GM12865 (cell line): Measurements from ENCODE around the gene ACER3.

Experiments used
- DNase-seq: peaks from one replicate; pipeline ENCODE4 v3.0.0; 2010; ENCODE audit warnings: low read depth
- H3K4me3 ChIP-seq: 2 replicates; pipeline ENCODE4 v1.5.1; 2011; ENCODE audit warnings: mild to moderate bottlenecking, low read depth, low read length, control low read depth
- CTCF ChIP-seq: IDR thresholded peaks from 2 replicates; pipeline ENCODE4 v1.5.1; 2011; ENCODE audit warnings: low read length, control low read depth, low read depth, inconsistent platforms; ENCODE audit not compliant: insufficient read depth; ENCODE audit errors: missing control alignments

The ACER3 gene

GRCh38 chr11:77068457-77069335 lies 208.0 kb downstream of the ACER3 start:
- H3K4me3 ChIP-seq = no peak overlapping the region
- TF ChIP-seq CTCF = no peak
- no peak for DNase-seq

DNA sequence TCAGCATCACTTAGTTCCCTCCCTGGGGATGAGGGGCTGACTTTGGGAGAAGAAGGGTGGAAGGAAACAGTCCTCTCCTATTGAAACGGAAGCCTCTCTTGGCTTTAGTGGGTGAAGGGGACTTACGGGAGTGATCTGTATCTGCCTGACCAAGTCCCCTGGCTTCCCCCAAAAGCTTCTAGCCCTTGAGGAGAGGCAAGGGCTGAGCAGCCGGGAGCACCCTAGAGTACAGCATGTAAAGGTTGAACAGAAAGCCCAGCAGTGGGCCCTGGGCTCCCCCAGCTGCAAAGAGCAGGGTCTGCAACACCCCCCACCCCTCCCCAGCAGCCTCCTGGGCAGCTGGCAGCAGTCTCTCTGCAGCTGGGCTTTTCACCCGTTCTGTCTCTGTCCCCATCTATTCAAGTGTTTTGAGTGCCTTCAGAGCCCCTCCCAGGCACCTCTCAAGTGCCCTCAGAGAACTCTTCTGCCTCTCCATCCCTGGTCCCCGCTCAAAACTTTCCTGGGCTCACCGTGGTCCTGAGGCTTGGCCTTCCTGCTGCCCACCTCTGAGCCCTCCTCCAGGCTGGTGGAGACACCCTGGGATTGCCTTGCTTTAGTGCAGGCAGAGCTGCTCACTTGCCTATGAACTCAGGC lies 208.7 kb downstream of the ACER3 start:
- no peak for TF ChIP-seq CTCF
- DNase-seq = no peak
- H3K4me3 ChIP-seq = no peak overlapping the region

- no peak for TF ChIP-seq CTCF
- no peak for DNase-seq
- H3K4me3 ChIP-seq = no peak overlapping the region
Observed at GRCh38 chr11:77069969-77070582, 209.4 kb downstream of the ACER3 start.

DNA sequence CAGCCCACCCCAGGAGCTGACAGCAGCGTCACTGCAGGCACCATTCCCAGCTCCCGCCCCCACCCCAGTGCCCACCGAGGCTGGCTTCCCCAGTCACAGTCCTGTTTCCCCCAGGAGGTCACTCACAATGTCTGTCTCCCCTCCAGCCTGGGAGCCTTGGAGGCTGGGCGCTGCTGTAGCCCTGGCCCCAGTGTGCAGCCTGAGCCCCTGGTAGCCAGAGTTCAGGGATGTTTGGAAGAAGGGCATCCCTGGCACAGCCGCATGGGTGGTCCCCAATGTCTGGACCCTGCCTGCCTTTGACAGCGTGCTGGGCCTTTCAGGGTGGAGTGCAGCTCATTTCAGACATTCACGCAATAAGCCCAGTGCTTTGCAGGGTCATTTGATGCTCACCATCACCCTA lies 210.4 kb downstream of the ACER3 start:
- no peak overlapping the region for H3K4me3 ChIP-seq
- DNase-seq = no peak
- no peak for TF ChIP-seq CTCF

DNA sequence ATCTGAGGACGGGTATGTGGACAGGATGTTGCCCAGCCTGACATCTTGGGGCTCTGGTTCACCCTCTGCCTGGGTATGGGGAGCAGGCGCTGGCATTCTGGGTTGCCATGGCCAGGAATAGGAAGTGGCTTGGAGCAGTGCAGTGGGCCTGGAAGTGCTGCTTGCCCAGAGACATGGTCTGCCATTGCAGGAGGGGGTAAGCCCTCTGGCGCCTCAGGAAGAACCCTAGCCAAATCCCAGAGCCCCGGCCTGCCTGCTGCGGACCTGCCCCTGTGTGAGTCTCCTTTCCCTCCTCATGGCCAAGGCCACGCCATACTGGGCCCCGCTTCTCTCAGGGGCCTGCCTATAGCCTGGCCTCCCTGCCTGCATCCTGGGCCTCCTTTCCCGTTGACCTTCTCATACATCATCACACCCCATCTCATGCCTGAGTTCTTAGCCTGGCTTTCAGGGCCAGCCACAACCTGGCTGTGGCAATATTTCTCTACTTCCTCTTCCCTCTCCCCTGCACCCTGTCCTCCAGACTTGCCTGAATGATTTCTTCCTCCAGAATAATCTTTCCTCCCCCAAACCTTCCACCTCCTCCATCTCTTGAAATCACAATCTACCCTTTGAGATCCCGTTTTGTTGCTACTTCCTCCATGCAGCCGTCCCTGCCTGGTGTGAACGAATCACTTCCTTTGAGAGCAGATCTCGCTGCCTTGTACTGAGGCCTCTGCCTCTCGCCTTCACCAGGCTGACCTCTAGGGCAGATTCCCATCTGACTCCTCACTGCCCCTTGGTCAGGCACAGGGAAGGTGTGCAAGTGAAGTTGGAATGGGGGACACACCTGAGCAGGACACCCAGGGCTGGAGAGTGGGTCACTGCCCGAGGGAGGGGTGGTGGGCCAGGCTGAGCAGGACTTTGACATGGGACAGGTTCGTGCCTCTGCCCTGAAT lies 211.2 kb downstream of the ACER3 start:
- no peak for DNase-seq
- no peak overlapping the region for H3K4me3 ChIP-seq
- TF ChIP-seq CTCF = no peak

- H3K4me3 ChIP-seq = no peak overlapping the region
Observed at GRCh38 chr11:77072851-77073327, 212.2 kb downstream of the ACER3 start.

More at GRCh38 chr11:77072851-77073327, 212.2 kb downstream of the ACER3 start:
- TF ChIP-seq CTCF = no peak
- DNase-seq = no peak
